ENCODE results near the gene UBL3.

The UBL3 gene

GRCh38 chr13:29883941-29884518, 33.6 kb upstream of the UBL3 start:
- H3K9ac ChIP-seq (ENCODE audit: low read depth, low read length): no peak overlapping the region; the same call in 1 of the 2 replicates
- no peak overlapping the region for H3K27ac ChIP-seq (ENCODE audit: low read length)
- H3K4me3 ChIP-seq (ENCODE audit: low read length): no peak overlapping the region
- H3K36me3 ChIP-seq (ENCODE audit: insufficient read depth, low read depth, low read length): no peaks in the 10 kb centered on the region
- no peaks in the 10 kb centered on the region for H3K27me3 ChIP-seq (ENCODE audit: insufficient read depth, low read length)
- no peaks in the 10 kb centered on the region for H3K9me3 ChIP-seq (ENCODE audit: insufficient read depth, low read depth, low read length)
- peaks cover 28% of the 10 kb centered on the region; the same call in 1 of the 2 replicates for H3K4me1 ChIP-seq (ENCODE audit: insufficient read depth, low read length)

GRCh38 chr13:29882076-29882475, 31.7 kb upstream of the UBL3 start:
- Histone ChIP-seq H3K27ac (ENCODE audit: low read length) (no peak overlapping the region), H3K4me3 (ENCODE audit: low read length) (no peak overlapping the region), H3K9ac (ENCODE audit: low read depth, low read length) (no peak overlapping the region), H3K9me3 (ENCODE audit: insufficient read depth, low read depth, low read length) (no peaks in the 10 kb centered on the region), H3K4me1 (ENCODE audit: insufficient read depth, low read length) (peaks cover 40% of the 10 kb centered on the region; the same call in 1 of the 2 replicates), H3K27me3 (ENCODE audit: insufficient read depth, low read length) (no peaks in the 10 kb centered on the region), H3K36me3 (ENCODE audit: insufficient read depth, low read depth, low read length) (no peaks in the 10 kb centered on the region)

- no peak overlapping the region for H3K4me3 ChIP-seq (ENCODE audit: low read length)
- H3K36me3 ChIP-seq (ENCODE audit: insufficient read depth, low read depth, low read length): no peaks in the 10 kb centered on the region
- H3K27me3 ChIP-seq (ENCODE audit: insufficient read depth, low read length): no peaks in the 10 kb centered on the region
- no peaks in the 10 kb centered on the region for H3K9me3 ChIP-seq (ENCODE audit: insufficient read depth, low read depth, low read length)
- H3K4me1 ChIP-seq (ENCODE audit: insufficient read depth, low read length): peaks cover 32% of the 10 kb centered on the region
- no peak overlapping the region for H3K27ac ChIP-seq (ENCODE audit: low read length)
- H3K9ac ChIP-seq (ENCODE audit: low read depth, low read length): no peak overlapping the region
These were observed 27.7 kb upstream of the UBL3 start for GRCh38 chr13:29878101-29878500.

- H3K4me3 ChIP-seq (ENCODE audit: low read length): no peak overlapping the region
- H3K9ac ChIP-seq (ENCODE audit: low read depth, low read length): no peak overlapping the region
- no peaks in the 10 kb centered on the region for H3K36me3 ChIP-seq (ENCODE audit: insufficient read depth, low read depth, low read length)
- no peaks in the 10 kb centered on the region for H3K27me3 ChIP-seq (ENCODE audit: insufficient read depth, low read length)
- H3K27ac ChIP-seq (ENCODE audit: low read length): no peak overlapping the region
- no peaks in the 10 kb centered on the region for H3K9me3 ChIP-seq (ENCODE audit: insufficient read depth, low read depth, low read length)
- H3K4me1 ChIP-seq (ENCODE audit: insufficient read depth, low read length): peaks cover 32% of the 10 kb centered on the region
These were observed 27.1 kb upstream of the UBL3 start for GRCh38 chr13:29877456-29878078.

- H3K4me3 ChIP-seq (ENCODE audit: low read length): no peak overlapping the region
- no peaks in the 10 kb centered on the region for H3K36me3 ChIP-seq (ENCODE audit: insufficient read depth, low read depth, low read length)
These were observed 25.2 kb upstream of the UBL3 start for GRCh38 chr13:29875646-29876045.

GRCh38 chr13:29868581-29868980, 18.2 kb upstream of the UBL3 start:
- H3K4me3 ChIP-seq (ENCODE audit: low read length): no peak overlapping the region
- H3K4me1 ChIP-seq (ENCODE audit: insufficient read depth, low read length): no peaks in the 10 kb centered on the region
- no peaks in the 10 kb centered on the region for H3K36me3 ChIP-seq (ENCODE audit: insufficient read depth, low read depth, low read length)
- H3K9me3 ChIP-seq (ENCODE audit: insufficient read depth, low read depth, low read length): no peaks in the 10 kb centered on the region
- no peaks in the 10 kb centered on the region for H3K27me3 ChIP-seq (ENCODE audit: insufficient read depth, low read length)
- no peak overlapping the region for H3K9ac ChIP-seq (ENCODE audit: low read depth, low read length)
- H3K27ac ChIP-seq (ENCODE audit: low read length): no peak overlapping the region

More at GRCh38 chr13:29875646-29876045, 25.2 kb upstream of the UBL3 start:
- H3K4me1 ChIP-seq (ENCODE audit: insufficient read depth, low read length): peaks cover 27% of the 10 kb centered on the region
- H3K9me3 ChIP-seq (ENCODE audit: insufficient read depth, low read depth, low read length): no peaks in the 10 kb centered on the region
- no peaks in the 10 kb centered on the region for H3K27me3 ChIP-seq (ENCODE audit: insufficient read depth, low read length)
- H3K9ac ChIP-seq (ENCODE audit: low read depth, low read length): no peak overlapping the region
- H3K27ac ChIP-seq (ENCODE audit: low read length): no peak overlapping the region

GRCh38 chr13:29865934-29866333, 15.5 kb upstream of the UBL3 start:
- Histone ChIP-seq H3K9me3 (ENCODE audit: insufficient read depth, low read depth, low read length) (no peaks in the 10 kb centered on the region), H3K4me1 (ENCODE audit: insufficient read depth, low read length) (no peaks in the 10 kb centered on the region), H3K4me3 (ENCODE audit: low read length) (no peak overlapping the region), H3K27ac (ENCODE audit: low read length) (no peak overlapping the region), H3K36me3 (ENCODE audit: insufficient read depth, low read depth, low read length) (no peaks in the 10 kb centered on the region), H3K27me3 (ENCODE audit: insufficient read depth, low read length) (no peaks in the 10 kb centered on the region), H3K9ac (ENCODE audit: low read depth, low read length) (no peak overlapping the region)

GRCh38 chr13:29861694-29862110, 11.3 kb upstream of the UBL3 start:
- H3K27ac ChIP-seq (ENCODE audit: low read length): no peak overlapping the region

GRCh38 chr13:29859971-29860370, 9.6 kb upstream of the UBL3 start:
- Histone ChIP-seq H3K9me3 (ENCODE audit: insufficient read depth, low read depth, low read length) (no peaks in the 10 kb centered on the region), H3K27me3 (ENCODE audit: insufficient read depth, low read length) (no peaks in the 10 kb centered on the region), H3K4me3 (ENCODE audit: low read length) (no peak overlapping the region), H3K27ac (ENCODE audit: low read length) (no peak overlapping the region), H3K4me1 (ENCODE audit: insufficient read depth, low read length) (no peaks in the 10 kb centered on the region), H3K36me3 (ENCODE audit: insufficient read depth, low read depth, low read length) (no peaks in the 10 kb centered on the region), H3K9ac (ENCODE audit: low read depth, low read length) (no peak overlapping the region)

More at GRCh38 chr13:29861694-29862110, 11.3 kb upstream of the UBL3 start:
- H3K4me3 ChIP-seq (ENCODE audit: low read length): no peak overlapping the region
- no peaks in the 10 kb centered on the region for H3K9me3 ChIP-seq (ENCODE audit: insufficient read depth, low read depth, low read length)
- no peaks in the 10 kb centered on the region for H3K27me3 ChIP-seq (ENCODE audit: insufficient read depth, low read length)
- no peaks in the 10 kb centered on the region for H3K36me3 ChIP-seq (ENCODE audit: insufficient read depth, low read depth, low read length)
- H3K9ac ChIP-seq (ENCODE audit: low read depth, low read length): no peak overlapping the region
- no peaks in the 10 kb centered on the region for H3K4me1 ChIP-seq (ENCODE audit: insufficient read depth, low read length)

GRCh38 chr13:29858667-29859066, 8.2 kb upstream of the UBL3 start:
- no peaks in the 10 kb centered on the region for H3K27me3 ChIP-seq (ENCODE audit: insufficient read depth, low read length)
- no peaks in the 10 kb centered on the region for H3K36me3 ChIP-seq (ENCODE audit: insufficient read depth, low read depth, low read length)
- H3K4me1 ChIP-seq (ENCODE audit: insufficient read depth, low read length): no peaks in the 10 kb centered on the region
- H3K4me3 ChIP-seq (ENCODE audit: low read length): no peak overlapping the region
- H3K9ac ChIP-seq (ENCODE audit: low read depth, low read length): no peak overlapping the region
- H3K9me3 ChIP-seq (ENCODE audit: insufficient read depth, low read depth, low read length): no peaks in the 10 kb centered on the region
- H3K27ac ChIP-seq (ENCODE audit: low read length): no peak overlapping the region

- no peak overlapping the region for H3K9ac ChIP-seq (ENCODE audit: low read depth, low read length)
- no peak overlapping the region for H3K4me3 ChIP-seq (ENCODE audit: low read length)
- H3K9me3 ChIP-seq (ENCODE audit: insufficient read depth, low read depth, low read length): no peaks in the 10 kb centered on the region
- H3K36me3 ChIP-seq (ENCODE audit: insufficient read depth, low read depth, low read length): no peaks in the 10 kb centered on the region
- no peak overlapping the region for H3K27ac ChIP-seq (ENCODE audit: low read length)
- no peaks in the 10 kb centered on the region for H3K27me3 ChIP-seq (ENCODE audit: insufficient read depth, low read length)
- H3K4me1 ChIP-seq (ENCODE audit: insufficient read depth, low read length): no peaks in the 10 kb centered on the region
These were observed 7.8 kb upstream of the UBL3 start for GRCh38 chr13:29858231-29858630.

GRCh38 chr13:29857085-29857484, 6.7 kb upstream of the UBL3 start:
- Histone ChIP-seq H3K4me1 (ENCODE audit: insufficient read depth, low read length) (no peaks in the 10 kb centered on the region), H3K4me3 (ENCODE audit: low read length) (no peak overlapping the region), H3K9ac (ENCODE audit: low read depth, low read length) (no peak overlapping the region), H3K9me3 (ENCODE audit: insufficient read depth, low read depth, low read length) (no peaks in the 10 kb centered on the region), H3K36me3 (ENCODE audit: insufficient read depth, low read depth, low read length) (no peaks in the 10 kb centered on the region), H3K27ac (ENCODE audit: low read length) (no peak overlapping the region), H3K27me3 (ENCODE audit: insufficient read depth, low read length) (no peaks in the 10 kb centered on the region)
